Uterus (tissue), 2 donors: ENCODE results near the gene TBC1D26.
"Not testable (repeated sequence)": the region's sequence is repeated elsewhere in the genome, so short reads cannot be mapped to it uniquely, and the experiment has no call there.

Experiments
- POLR2A ChIP-seq, 2 donors: fragments of 450-650 bp; IDR thresholded peaks; one replicate each; pipeline ENCODE4 v1.6.1; 2016; ENCODE audit warnings: antibody characterized with exemption in 2 of 2, mild to moderate bottlenecking in 1 of 2, moderate library complexity in 1 of 2
- TF ChIP-seq, protein P1 (sequence below), 4 experiments: fragments of 200-600 bp in 2 of 4; fragments of 450-650 bp in 2 of 4; sonication (generic) in 2 of 4; IDR thresholded peaks; one replicate each; pipeline ENCODE4 v1.5.1; 2016 to 2019; ENCODE audit warnings: antibody characterized with exemption in 4 of 4, mild to moderate bottlenecking in 2 of 4, moderate library complexity in 1 of 4

GRCh38 chr17:15749403-15749802, 17.3 kb downstream of the TBC1D26 start:
- TF ChIP-seq, protein P1, sequence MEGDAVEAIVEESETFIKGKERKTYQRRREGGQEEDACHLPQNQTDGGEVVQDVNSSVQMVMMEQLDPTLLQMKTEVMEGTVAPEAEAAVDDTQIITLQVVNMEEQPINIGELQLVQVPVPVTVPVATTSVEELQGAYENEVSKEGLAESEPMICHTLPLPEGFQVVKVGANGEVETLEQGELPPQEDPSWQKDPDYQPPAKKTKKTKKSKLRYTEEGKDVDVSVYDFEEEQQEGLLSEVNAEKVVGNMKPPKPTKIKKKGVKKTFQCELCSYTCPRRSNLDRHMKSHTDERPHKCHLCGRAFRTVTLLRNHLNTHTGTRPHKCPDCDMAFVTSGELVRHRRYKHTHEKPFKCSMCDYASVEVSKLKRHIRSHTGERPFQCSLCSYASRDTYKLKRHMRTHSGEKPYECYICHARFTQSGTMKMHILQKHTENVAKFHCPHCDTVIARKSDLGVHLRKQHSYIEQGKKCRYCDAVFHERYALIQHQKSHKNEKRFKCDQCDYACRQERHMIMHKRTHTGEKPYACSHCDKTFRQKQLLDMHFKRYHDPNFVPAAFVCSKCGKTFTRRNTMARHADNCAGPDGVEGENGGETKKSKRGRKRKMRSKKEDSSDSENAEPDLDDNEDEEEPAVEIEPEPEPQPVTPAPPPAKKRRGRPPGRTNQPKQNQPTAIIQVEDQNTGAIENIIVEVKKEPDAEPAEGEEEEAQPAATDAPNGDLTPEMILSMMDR (IDR thresholded peaks at IDR 0.05), result not testable (repeated sequence)
- not testable (repeated sequence) for TF ChIP-seq POLR2A (IDR thresholded peaks at IDR 0.05)
